SK-N-MC (cell line): ENCODE measurements around the gene KCNQ1.

ENCODE experiments used
- EZH2 ChIP-seq: fragments of 200-600 bp; sonication (generic); IDR thresholded peaks from one replicate; pipeline ENCODE4 v1.6.1; 2017; ENCODE audit warnings: antibody characterized with exemption
- FOXP2 ChIP-seq: optimal IDR thresholded peaks from 2 replicates; pipeline ENCODE3; 2011; ENCODE audit warnings: mild to moderate bottlenecking, moderate library complexity; ENCODE audit not compliant: insufficient read depth; ENCODE audit errors: extremely low read length, control extremely low read depth
- POLR2AphosphoS5 ChIP-seq: IDR thresholded peaks from 2 replicates; pipeline ENCODE4 v1.6.1; 2012; ENCODE audit warnings: mild to moderate bottlenecking, low read depth, low read length, borderline replicate concordance

GRCh38 chr11:2698386-2699184 lies 253.8 kb downstream of the KCNQ1 start:
- TF ChIP-seq POLR2AphosphoS5 (no peak), EZH2 (no peak), FOXP2 (no peak)
